Measurements from ENCODE around the gene NEUROD6. TPM values are rescaled to one million over a fixed set of nuclear protein-coding genes. Genes with fewer than 3 reads are reported as not detected.

NEUROD6 gene
- total and polyA plus RNA-seq, 8 donors = 0.12 to 0.17 TPM; not detected in 6

GRCh38 chr7:31372231-31372959, 31.9 kb upstream of the NEUROD6 start:
- Histone ChIP-seq H3K36me3 (no peaks in the 10 kb centered on the region), H3K4me3 (no peak overlapping the region), H3K4me1 (no peaks in the 10 kb centered on the region), H3K9me3 (no peaks in the 10 kb centered on the region), H3K27me3 (peaks cover 0 to 6% of the 10 kb centered on the region in 2 donors), H3K27ac (no peak overlapping the region)
- DNase-seq (no peak), ATAC-seq (no peak)
- intact Hi-C loops (cut with DNase I) = no loop called here
- no peak for TF ChIP-seq CTCF (IDR thresholded peaks at IDR 0.05)

- ATAC-seq (peak; percentile 24), DNase-seq (no peak)
- Histone ChIP-seq H3K4me1 (no peaks in the 10 kb centered on the region), H3K27me3 (peaks cover 0 to 6% of the 10 kb centered on the region in 2 donors), H3K27ac (no peak overlapping the region), H3K9me3 (no peaks in the 10 kb centered on the region), H3K4me3 (no peak overlapping the region), H3K36me3 (no peaks in the 10 kb centered on the region)
- no peak for TF ChIP-seq CTCF (IDR thresholded peaks at IDR 0.05)
- intact Hi-C loops (cut with DNase I) = no loop called here
These were observed 31.1 kb upstream of the NEUROD6 start for GRCh38 chr7:31371621-31372020.

- DNase-seq = no peak
- H3K27ac ChIP-seq = no peak overlapping the region
- no peak for TF ChIP-seq CTCF (IDR thresholded peaks at IDR 0.05)
- no peak for ATAC-seq
- H3K9me3 ChIP-seq = no peaks in the 10 kb centered on the region
- no peaks in the 10 kb centered on the region for H3K4me1 ChIP-seq
- intact Hi-C loops (cut with DNase I) = no loop called here
- H3K36me3 ChIP-seq = no peaks in the 10 kb centered on the region
- no peak overlapping the region for H3K4me3 ChIP-seq
- H3K27me3 ChIP-seq = peaks cover 0 to 6% of the 10 kb centered on the region in 2 donors
These were observed 30.1 kb upstream of the NEUROD6 start for GRCh38 chr7:31370609-31371008.

- peaks cover 0 to 6% of the 10 kb centered on the region in 2 donors for H3K27me3 ChIP-seq
- ATAC-seq = peak; percentile 74
- H3K27ac ChIP-seq = no peak overlapping the region
- DNase-seq = no peak
- no peak overlapping the region for H3K4me3 ChIP-seq
- no peaks in the 10 kb centered on the region for H3K36me3 ChIP-seq
- intact Hi-C loops (cut with DNase I) = no loop called here
- H3K9me3 ChIP-seq = no peaks in the 10 kb centered on the region
- TF ChIP-seq CTCF (IDR thresholded peaks at IDR 0.05) = no peak
- H3K4me1 ChIP-seq = no peaks in the 10 kb centered on the region
These were observed 28.1 kb upstream of the NEUROD6 start for GRCh38 chr7:31368620-31369019.

- Histone ChIP-seq H3K27ac (no peak overlapping the region), H3K36me3 (no peaks in the 10 kb centered on the region), H3K4me3 (no peak overlapping the region), H3K4me1 (no peaks in the 10 kb centered on the region), H3K9me3 (no peaks in the 10 kb centered on the region), H3K27me3 (no peaks in the 10 kb centered on the region)
- intact Hi-C loops (cut with DNase I) = no loop called here
- DNase-seq (no peak), ATAC-seq (no peak)
- no peak for TF ChIP-seq CTCF (IDR thresholded peaks at IDR 0.05)
These were observed 23.0 kb upstream of the NEUROD6 start for GRCh38 chr7:31363496-31363895.
